OCI-LY3 (cell line): ENCODE results near the gene EXOC4.

Experiments used
- H2AFZ ChIP-seq: fragments of 200-600, 300-600 bp; shearing (Covaris generic); 2 replicates; pipeline ENCODE4 v1.6.0; 2014; ENCODE audit warnings: antibody characterized with exemption, low read depth, low read length
- H3K27ac ChIP-seq: fragments of 200-600, 300-600 bp; sonication (generic); 2 replicates; pipeline ENCODE4 v1.5.1; 2014; ENCODE audit warnings: mild to moderate bottlenecking, low read length, moderate library complexity, mixed read lengths
- H3K27me3 ChIP-seq: fragments of 200-600, 300-600 bp; sonication (generic); 2 replicates; pipeline ENCODE4 v1.6.1; 2014; ENCODE audit warnings: low read depth, low read length, mixed read lengths
- H3K36me3 ChIP-seq: fragments of 200-600, 300-600 bp; sonication (generic); replicated peaks from 2 replicates; pipeline ENCODE3; 2014; ENCODE audit warnings: low read depth, low read length, mixed read lengths
- H3K4me1 ChIP-seq: fragments of 300-600, 200-600 bp; sonication (generic); 2 replicates; pipeline ENCODE4 v1.6.1; 2014; ENCODE audit warnings: low read length, mixed read lengths
- H3K4me2 ChIP-seq: fragments of 200-600, 300-600 bp; sonication (generic); 2 replicates; pipeline ENCODE4 v1.6.1; 2014; ENCODE audit warnings: low read length, mixed read lengths
- H3K4me3 ChIP-seq: fragments of 300-600, 200-600 bp; sonication (generic); 2 replicates; pipeline ENCODE4 v1.5.1; 2014; ENCODE audit warnings: antibody characterized with exemption, mild to moderate bottlenecking, low read length, moderate library complexity
- H3K79me2 ChIP-seq: fragments of 300-600, 200-600 bp; shearing (Covaris generic); 2 replicates; pipeline ENCODE4 v1.6.1; 2014; ENCODE audit warnings: mild to moderate bottlenecking, low read length, mixed read lengths
- H3K9ac ChIP-seq: fragments of 300-600, 200-600 bp; shearing (Covaris generic); 2 replicates; pipeline ENCODE4 v1.6.0; 2014; ENCODE audit warnings: mild to moderate bottlenecking, low read length, moderate library complexity
- H3K9me3 ChIP-seq: fragments of 200-600, 300-600 bp; shearing (Covaris generic); 2 replicates; pipeline ENCODE4 v1.6.1; 2014; ENCODE audit warnings: low read length, mixed read lengths; ENCODE audit not compliant: insufficient read depth
- H4K20me1 ChIP-seq: fragments of 200-600, 300-600 bp; sonication (generic); 2 replicates; pipeline ENCODE4 v1.6.1; 2016; ENCODE audit warnings: low read length, mixed read lengths; ENCODE audit not compliant: insufficient read depth
- CTCF ChIP-seq: fragments of 200-600, 300-600 bp; sonication (generic); IDR thresholded peaks from 2 replicates; pipeline ENCODE4 v1.5.1; 2014; ENCODE audit warnings: antibody characterized with exemption, low read length, low read depth
- EZH2phosphoT487 ChIP-seq: fragments of 200-600 bp; shearing (Covaris generic); IDR thresholded peaks from 2 replicates; pipeline ENCODE4 v1.6.1; 2018; ENCODE audit warnings: antibody characterized with exemption, mixed run types, low read depth

EXOC4 gene

GRCh38 chr7:133807624-133808492 lies 555.0 kb downstream of the EXOC4 start:
- no peaks in the 10 kb centered on the region for H3K27me3 ChIP-seq
- no peaks in the 10 kb centered on the region for H3K36me3 ChIP-seq
- no peaks in the 10 kb centered on the region for H4K20me1 ChIP-seq
- no peak overlapping the region for H3K4me2 ChIP-seq
- H2AFZ ChIP-seq: no peak overlapping the region
- H3K79me2 ChIP-seq: no peaks in the 10 kb centered on the region
- no peak overlapping the region for H3K9ac ChIP-seq
- no peak overlapping the region for H3K27ac ChIP-seq
- TF ChIP-seq EZH2phosphoT487 (no peak), CTCF (no peak)
- H3K9me3 ChIP-seq: no peaks in the 10 kb centered on the region
- H3K4me3 ChIP-seq: no peak overlapping the region
- H3K4me1 ChIP-seq: peaks cover 23% of the 10 kb centered on the region

- Histone ChIP-seq H3K4me3 (no peak overlapping the region), H3K27me3 (no peaks in the 10 kb centered on the region), H3K9ac (no peak overlapping the region), H3K36me3 (no peaks in the 10 kb centered on the region), H2AFZ (no peak overlapping the region), H3K79me2 (no peaks in the 10 kb centered on the region), H3K4me2 (no peak overlapping the region), H4K20me1 (no peaks in the 10 kb centered on the region), H3K9me3 (no peaks in the 10 kb centered on the region), H3K4me1 (peaks cover 22% of the 10 kb centered on the region), H3K27ac (no peak overlapping the region)
- TF ChIP-seq EZH2phosphoT487 (no peak), CTCF (no peak)
Measured at GRCh38 chr7:133808493-133808866, 555.6 kb downstream of the EXOC4 start.

GRCh38 chr7:133812877-133813276 lies 560.0 kb downstream of the EXOC4 start:
- Histone ChIP-seq H3K9ac (no peak overlapping the region), H3K27me3 (no peaks in the 10 kb centered on the region), H3K4me3 (peak overlapping the region; percentile 29), H2AFZ (no peak overlapping the region), H3K4me2 (peak overlapping the region; percentile 31), H3K4me1 (peaks cover 11% of the 10 kb centered on the region), H3K27ac (no peak overlapping the region), H4K20me1 (no peaks in the 10 kb centered on the region), H3K79me2 (no peaks in the 10 kb centered on the region), H3K9me3 (no peaks in the 10 kb centered on the region), H3K36me3 (no peaks in the 10 kb centered on the region)
- no peak for TF ChIP-seq EZH2phosphoT487
- TF ChIP-seq CTCF: no peak

- no peak overlapping the region for H3K27ac ChIP-seq
- no peaks in the 10 kb centered on the region for H3K9me3 ChIP-seq
- TF ChIP-seq EZH2phosphoT487 (no peak), CTCF (no peak)
- no peak overlapping the region for H3K4me3 ChIP-seq
- no peaks in the 10 kb centered on the region for H3K36me3 ChIP-seq
- no peak overlapping the region for H3K4me2 ChIP-seq
- H3K4me1 ChIP-seq: peaks cover 11% of the 10 kb centered on the region
- H3K79me2 ChIP-seq: no peaks in the 10 kb centered on the region
- H2AFZ ChIP-seq: no peak overlapping the region
- H3K9ac ChIP-seq: no peak overlapping the region
- H4K20me1 ChIP-seq: no peaks in the 10 kb centered on the region
- H3K27me3 ChIP-seq: no peaks in the 10 kb centered on the region
Measured at GRCh38 chr7:133815611-133816210, 562.8 kb downstream of the EXOC4 start.
